ENCODE results near the gene PCK1. TPM values are rescaled to one million over a fixed set of nuclear protein-coding genes. Genes with fewer than 3 reads are reported as not detected.

Gene PCK1
- total RNA-seq, 1 experiment from 2014 or later: 0.17 TPM

GRCh38 chr20:57586943-57587277, 26.0 kb downstream of the PCK1 start (continued):
- no peak for TF ChIP-seq STAT6 (CRISPR knock-in tag; conservative IDR thresholded peaks at IDR 0.05; ENCODE audit: low read depth)

GRCh38 chr20:57587278-57587988, 26.5 kb downstream of the PCK1 start:
- TF ChIP-seq SOX15 (CRISPR knock-in tag; IDR thresholded peaks at IDR 0.05): no peak
- TF ChIP-seq E2F4 (CRISPR knock-in tag; IDR thresholded peaks at IDR 0.05; ENCODE audit: borderline replicate concordance, low read depth): no peak
- TF ChIP-seq ZNF396 (CRISPR knock-in tag; IDR thresholded peaks at IDR 0.05; ENCODE audit: borderline replicate concordance): no peak
- no peak for TF ChIP-seq CDX4 (CRISPR knock-in tag; IDR thresholded peaks at IDR 0.05; ENCODE audit: borderline replicate concordance)
- no peak for TF ChIP-seq CREB1 (CRISPR knock-in tag; IDR thresholded peaks at IDR 0.05)
- no peak for TF ChIP-seq ZSCAN18 (CRISPR knock-in tag; IDR thresholded peaks at IDR 0.05)
- TF ChIP-seq ZMAT4 (CRISPR knock-in tag; IDR thresholded peaks at IDR 0.05): no peak
- TF ChIP-seq CBFB (CRISPR knock-in tag; IDR thresholded peaks at IDR 0.05; ENCODE audit: low read depth): no peak
- TF ChIP-seq TEAD1 (CRISPR knock-in tag; IDR thresholded peaks at IDR 0.05): no peak
- TF ChIP-seq USF1 (CRISPR knock-in tag; IDR thresholded peaks at IDR 0.05): no peak
- TF ChIP-seq NR1H2 (CRISPR knock-in tag; IDR thresholded peaks at IDR 0.05): no peak
- TF ChIP-seq NFYB (CRISPR knock-in tag; conservative IDR thresholded peaks at IDR 0.05; ENCODE audit: low read depth): no peak
- no peak for TF ChIP-seq GRHL2 (CRISPR knock-in tag; IDR thresholded peaks at IDR 0.05; ENCODE audit: insufficient replicate concordance, severe bottlenecking)
- peaks cover 15% of the 10 kb centered on the region for H3K9me3 Mint-ChIP-seq
- H3K27me3 Mint-ChIP-seq (ENCODE audit: low read depth): no peaks in the 10 kb centered on the region
- DNase-seq (ENCODE audit: low spot score): no peak
- no peak overlapping the region for H3K4me3 Mint-ChIP-seq
- ATAC-seq: no peak
- POLR2A ChIA-PET: no interaction called here
- CTCF ChIA-PET: interaction anchor here (0.7 to 2.1 kb wide), 7 partner anchors 13 to 623 kb away, joined by 3 to 6 read pairs (median 3); no protein-coding TSS in a partner anchor
- peaks cover 5% of the 10 kb centered on the region; the same call in 1 of the 2 replicates for H3K36me3 Mint-ChIP-seq
- H3K27ac Mint-ChIP-seq: no peak overlapping the region
- peaks cover 8% of the 10 kb centered on the region for H3K4me1 Mint-ChIP-seq

GRCh38 chr20:57587989-57588377, 27.1 kb downstream of the PCK1 start:
- no peaks in the 10 kb centered on the region for H3K27me3 Mint-ChIP-seq (ENCODE audit: low read depth)
- peaks cover 3% of the 10 kb centered on the region; the same call in 1 of the 2 replicates for H3K4me1 Mint-ChIP-seq
- DNase-seq (ENCODE audit: low spot score): no peak
- peaks cover 15% of the 10 kb centered on the region for H3K9me3 Mint-ChIP-seq
- ATAC-seq: no peak
- POLR2A ChIA-PET: no interaction called here
- no peak overlapping the region for H3K4me3 Mint-ChIP-seq
- CTCF ChIA-PET: interaction anchor here (0.7 to 2.1 kb wide), 5 partner anchors 14 to 84 kb away, joined by 3 to 6 read pairs (median 3); no protein-coding TSS in a partner anchor
- TF ChIP-seq ZSCAN18 (CRISPR knock-in tag; IDR thresholded peaks at IDR 0.05): no peak
- no peak for TF ChIP-seq GRHL2 (CRISPR knock-in tag; IDR thresholded peaks at IDR 0.05; ENCODE audit: insufficient replicate concordance, severe bottlenecking)
- no peak for TF ChIP-seq TEAD1 (CRISPR knock-in tag; IDR thresholded peaks at IDR 0.05)
- TF ChIP-seq ZNF396 (CRISPR knock-in tag; IDR thresholded peaks at IDR 0.05; ENCODE audit: borderline replicate concordance): no peak
- no peak for TF ChIP-seq TCF7 (CRISPR knock-in tag; IDR thresholded peaks at IDR 0.05; ENCODE audit: low read depth)
- TF ChIP-seq NR1H2 (CRISPR knock-in tag; IDR thresholded peaks at IDR 0.05): no peak
- TF ChIP-seq KAT7 (CRISPR knock-in tag; IDR thresholded peaks at IDR 0.05; ENCODE audit: borderline replicate concordance): no peak
- no peak for TF ChIP-seq ZNF416 (CRISPR knock-in tag; IDR thresholded peaks at IDR 0.05)
- TF ChIP-seq ZNF219 (CRISPR knock-in tag; IDR thresholded peaks at IDR 0.05; ENCODE audit: borderline replicate concordance): no peak
- no peak overlapping the region for H3K27ac Mint-ChIP-seq
- peaks cover 5% of the 10 kb centered on the region; the same call in 1 of the 2 replicates for H3K36me3 Mint-ChIP-seq

Data from WTC11 (cell line).